Umbilical cord (tissue), 2 donors: ENCODE data around the gene GNMT. TPM values are rescaled to one million over a fixed set of nuclear protein-coding genes. Genes with fewer than 3 reads are reported as not detected.
"Not testable (repeated sequence)": the region's sequence is repeated elsewhere in the genome, so short reads cannot be mapped to it uniquely, and the experiment has no call there.

Experiments
- DNase-seq: peaks from one replicate; pipeline ENCODE4 v3.0.0-alpha.2; 2015; ENCODE audit warnings: low spot score
- total RNA-seq: library from RNA; depleted of rRNA; stranded (reverse); fragments of >200 nt; gene quantifications from one replicate; pipeline ENCODE4 v1.2.3, GENCODE V29; 2014; ENCODE audit warnings: low replicate concordance; ENCODE audit not compliant: insufficient read depth

Gene GNMT
- total RNA-seq, 1 donor from 2014 or later = not detected

GRCh38 chr6:42974919-42975505 lies 14.5 kb downstream of the GNMT start:
- DNase-seq = no peak

GRCh38 chr6:42978487-42978838 lies 17.9 kb downstream of the GNMT start:
- DNase-seq = no peak

- DNase-seq = peak; percentile 94
Observed at GRCh38 chr6:42978839-42979522, 18.4 kb downstream of the GNMT start, which contains the start of gene PEX6. PEX6 (minus strand) TSS chr6:42979181; CDS start chr6:42979150, 31 bp downstream.

- no peak for DNase-seq
Observed at GRCh38 chr6:42979523-42980177, 19.1 kb downstream of the GNMT start.

GRCh38 chr6:42981836-42982235 lies 21.3 kb downstream of the GNMT start:
- DNase-seq = no peak

- DNase-seq = peak; percentile 100
Observed at GRCh38 chr6:42984001-42984923, 23.7 kb downstream of the GNMT start, which contains the start of gene PPP2R5D. PPP2R5D (plus strand) TSS chr6:42984570; CDS start chr6:42984678, 108 bp downstream.

- DNase-seq = peak; percentile 63
Observed at GRCh38 chr6:42984924-42985475, 24.4 kb downstream of the GNMT start.

GRCh38 chr6:42987533-42988451 lies 27.2 kb downstream of the GNMT start:
- DNase-seq = no peak

GRCh38 chr6:42988486-42989020 lies 28.0 kb downstream of the GNMT start:
- no peak for DNase-seq

- DNase-seq = no peak
Observed at GRCh38 chr6:42989923-42990322, 29.4 kb downstream of the GNMT start.

- no peak for DNase-seq
Observed at GRCh38 chr6:42993445-42993844, 32.9 kb downstream of the GNMT start.

GRCh38 chr6:42996513-42996912 lies 36.0 kb downstream of the GNMT start:
- no peak for DNase-seq

- not testable (repeated sequence) for DNase-seq
Observed at GRCh38 chr6:42998205-42998604, 37.7 kb downstream of the GNMT start.

- DNase-seq = no peak
Observed at GRCh38 chr6:43001843-43002242, 41.3 kb downstream of the GNMT start.

GRCh38 chr6:43005844-43006243 lies 45.3 kb downstream of the GNMT start:
- no peak for DNase-seq

GRCh38 chr6:43006251-43006650 lies 45.7 kb downstream of the GNMT start:
- DNase-seq = no peak

- no peak for DNase-seq
Observed at GRCh38 chr6:43007126-43007525, 46.6 kb downstream of the GNMT start.

- DNase-seq = peak; percentile 35
Observed at GRCh38 chr6:43009124-43009523, 48.6 kb downstream of the GNMT start.

- DNase-seq = no peak
Observed at GRCh38 chr6:43011207-43011606, 50.7 kb downstream of the GNMT start.

GRCh38 chr6:43012364-43012763 lies 51.8 kb downstream of the GNMT start:
- no peak for DNase-seq
